T-helper 1 cell (primary cell): ENCODE measurements around the gene UNG.

Experiments
- DNase-seq, 5 donors: peaks; one replicate each; pipeline ENCODE4 v3.0.0-alpha.2; 2012 to 2020

Gene UNG

GRCh38 chr12:109157986-109158385 is 60.6 kb downstream of the UNG start:
- DNase-seq: no peak

- no peak for DNase-seq
Measured at GRCh38 chr12:109160433-109160832, 63.0 kb downstream of the UNG start.
